Breast epithelium (tissue), 3 donors: Measurements from ENCODE around the gene PIAS3.

Experiments
- POLR2AphosphoS5 ChIP-seq, 3 donors: sonication (generic); formaldehyde crosslinking; IDR thresholded peaks; one replicate each; pipeline ENCODE4 v1.6.1; 2017; ENCODE audit warnings: antibody characterized with exemption in 3 of 3
- TF ChIP-seq, protein P1 (sequence below), 3 donors: fragments of 450-650 bp; IDR thresholded peaks; one replicate each; pipeline ENCODE4 v1.5.1; 2016 to 2017; ENCODE audit warnings: antibody characterized with exemption in 3 of 3, mild to moderate bottlenecking in 3 of 3, moderate library complexity in 3 of 3

DNA sequence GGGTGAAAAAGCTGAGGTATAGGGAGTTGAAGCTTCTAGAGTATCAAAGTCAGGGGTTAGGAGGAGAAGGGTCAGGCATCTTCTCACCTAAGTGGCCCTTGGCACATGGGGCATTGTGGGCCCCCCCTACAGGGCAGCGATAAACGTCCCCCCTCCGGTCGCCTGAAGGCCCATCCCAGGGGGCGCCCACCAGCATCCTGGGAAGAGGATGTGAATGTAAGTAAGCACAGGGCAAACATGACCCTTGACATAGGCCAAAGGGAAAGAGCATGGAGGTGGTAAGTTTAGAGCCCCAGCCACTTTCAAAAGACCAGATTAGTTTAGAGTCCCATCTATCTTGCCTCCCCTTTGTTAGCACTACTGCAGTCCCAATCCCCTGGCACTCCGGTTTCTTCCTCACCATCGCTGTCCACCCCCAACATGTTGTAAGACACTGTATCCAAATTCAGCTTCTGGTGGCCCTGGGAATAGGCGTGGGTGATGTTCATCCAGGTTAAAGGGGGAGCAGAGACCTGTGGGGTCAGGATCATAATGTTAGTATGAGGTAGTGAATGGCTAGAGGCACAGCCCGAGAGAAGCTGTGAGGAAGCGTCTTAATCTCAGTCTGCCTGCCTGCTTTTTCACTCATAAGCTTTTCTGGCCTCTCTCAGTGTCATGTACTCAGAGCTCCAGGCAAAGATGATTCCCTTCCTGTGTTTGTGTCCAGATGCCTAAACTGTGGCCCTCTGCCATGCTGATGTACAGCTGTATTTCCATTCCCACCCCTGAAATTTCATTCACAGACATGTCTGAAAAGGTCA, 48.3 kb upstream of the PIAS3 start:
- TF ChIP-seq, protein P1, sequence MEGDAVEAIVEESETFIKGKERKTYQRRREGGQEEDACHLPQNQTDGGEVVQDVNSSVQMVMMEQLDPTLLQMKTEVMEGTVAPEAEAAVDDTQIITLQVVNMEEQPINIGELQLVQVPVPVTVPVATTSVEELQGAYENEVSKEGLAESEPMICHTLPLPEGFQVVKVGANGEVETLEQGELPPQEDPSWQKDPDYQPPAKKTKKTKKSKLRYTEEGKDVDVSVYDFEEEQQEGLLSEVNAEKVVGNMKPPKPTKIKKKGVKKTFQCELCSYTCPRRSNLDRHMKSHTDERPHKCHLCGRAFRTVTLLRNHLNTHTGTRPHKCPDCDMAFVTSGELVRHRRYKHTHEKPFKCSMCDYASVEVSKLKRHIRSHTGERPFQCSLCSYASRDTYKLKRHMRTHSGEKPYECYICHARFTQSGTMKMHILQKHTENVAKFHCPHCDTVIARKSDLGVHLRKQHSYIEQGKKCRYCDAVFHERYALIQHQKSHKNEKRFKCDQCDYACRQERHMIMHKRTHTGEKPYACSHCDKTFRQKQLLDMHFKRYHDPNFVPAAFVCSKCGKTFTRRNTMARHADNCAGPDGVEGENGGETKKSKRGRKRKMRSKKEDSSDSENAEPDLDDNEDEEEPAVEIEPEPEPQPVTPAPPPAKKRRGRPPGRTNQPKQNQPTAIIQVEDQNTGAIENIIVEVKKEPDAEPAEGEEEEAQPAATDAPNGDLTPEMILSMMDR (IDR thresholded peaks at IDR 0.05), result no peak
- no peak for TF ChIP-seq POLR2AphosphoS5 (IDR thresholded peaks at IDR 0.05)
